K562 (cell line): Measurements from ENCODE around the gene CUEDC2. TPM values are rescaled to one million over a fixed set of nuclear protein-coding genes. Genes with fewer than 3 reads are reported as not detected.

Experiments
- ATAC-seq: fragments of 200-7000 bp; cut with Tn5 transposase; 3 replicates; pipeline ENCODE4 v1.9.1; 2020; ENCODE audit warnings: moderate library complexity
- BruUV-seq: library from RNA; stranded (reverse); fragments of 400-500 nt; replicated peaks from 2 replicates; lab custom pipeline; 2021; lab: Mats Ljungman, UMichigan
- CTCF ChIA-PET: fragments of 300-600 bp; formaldehyde crosslinking; extraction: SDS; loops from one replicate; lab custom pipeline; 2021; ENCODE audit warnings: low intra/inter-chr PET ratio; lab: Yijun Ruan, JAX
- POLR2A ChIA-PET: fragments of 300-600, 350-650 bp; sonication (Branson Sonifier 250); formaldehyde crosslinking; extraction: SDS; loops from one replicate; lab custom pipeline; 2021; ENCODE audit warnings: antibody characterized with exemption, inconsistent platforms; lab: Yijun Ruan, JAX
- DNase-seq, 4 experiments: peaks; one replicate each; pipeline versions ENCODE4 v3.0.0 to v3.0.0-alpha.2; 2011 to 2018; ENCODE audit warnings: low spot score in 3 of 4, mixed read lengths in 3 of 4; ENCODE audit errors: extremely low read depth in 1 of 4
- FAIRE-seq: peaks from 2 replicates; lab custom pipeline; 2011; peaks lifted over from hg19 to GRCh38; lab: Jason Lieb, UNC
- H2AFZ ChIP-seq: 2 replicates; pipeline ENCODE4 v1.6.0; 2011; ENCODE audit warnings: low read depth, low read length, control low read depth, inconsistent platforms
- H3K27ac ChIP-seq: fragments of 200-600 bp; 3 replicates; pipeline ENCODE4 v1.8.0; 2011; ENCODE audit warnings: low read depth, mild to moderate bottlenecking, control low read depth, inconsistent platforms, low read length, moderate library complexity, mixed read lengths; ENCODE audit errors: extremely low read depth
- H3K27me3 ChIP-seq, 2 experiments: fragments of 300-600 bp in 1 of 2; 2 replicates in 1 of 2; 3 replicates in 1 of 2; pipeline versions ENCODE4 v1.6.0 to v1.8.0; 2011; ENCODE audit warnings: inconsistent platforms in 2 of 2, low read length in 2 of 2, mild to moderate bottlenecking in 1 of 2, mixed read lengths in 1 of 2, moderate library complexity in 1 of 2; ENCODE audit not compliant: control insufficient read depth in 2 of 2, insufficient read depth in 2 of 2
- H3K36me3 ChIP-seq: fragments of 300-600 bp; 3 replicates; pipeline ENCODE4 v1.8.0; 2011; ENCODE audit warnings: mild to moderate bottlenecking, low read length, inconsistent platforms; ENCODE audit not compliant: control insufficient read depth, insufficient read depth
- H3K4me1 ChIP-seq, 2 experiments: fragments of 200-600 bp in 1 of 2; replicated peaks in 1 of 2; 2 replicates in 1 of 2; 3 replicates in 1 of 2; pipeline versions ENCODE4 v1.5.1 to v1.8.0; 2011; ENCODE audit warnings: inconsistent platforms in 2 of 2, low read length in 2 of 2, mild to moderate bottlenecking in 1 of 2, mixed read lengths in 1 of 2, moderate library complexity in 1 of 2; ENCODE audit not compliant: control insufficient read depth in 2 of 2, insufficient read depth in 2 of 2
- H3K4me2 ChIP-seq: 2 replicates; pipeline ENCODE4 v1.6.1; 2011; ENCODE audit warnings: low read length, control low read depth, inconsistent platforms, mixed read lengths; ENCODE audit not compliant: insufficient read depth
- H3K4me3 ChIP-seq: fragments of 200-600 bp; sonication (generic), shearing (Covaris generic); 2 replicates; pipeline ENCODE4 v1.5.1; 2016; ENCODE audit warnings: control low read depth, inconsistent platforms
- H3K79me2 ChIP-seq: fragments of 200-600 bp; 3 replicates; pipeline ENCODE4 v1.8.0; 2011; ENCODE audit warnings: low read length, inconsistent platforms; ENCODE audit not compliant: control insufficient read depth, insufficient read depth
- H3K9ac ChIP-seq, 2 experiments: 2 replicates each; pipeline versions ENCODE4 v1.6.0 to v1.6.1; 2011; ENCODE audit warnings: low read depth in 2 of 2, low read length in 2 of 2, control low read depth in 1 of 2, inconsistent platforms in 1 of 2, mild to moderate bottlenecking in 1 of 2, mixed read lengths in 1 of 2; ENCODE audit not compliant: insufficient read depth in 1 of 2
- H3K9me1 ChIP-seq: one replicate; pipeline ENCODE4 v1.6.0; 2011; ENCODE audit warnings: inconsistent platforms, mild to moderate bottlenecking, low read length, moderate library complexity; ENCODE audit not compliant: control insufficient read depth, insufficient read depth
- H3K9me3 ChIP-seq: replicated peaks from 2 replicates; pipeline ENCODE4 v1.5.1; 2011; ENCODE audit warnings: low read depth, low read length, inconsistent platforms; ENCODE audit not compliant: control insufficient read depth, insufficient read depth
- H4K20me1 ChIP-seq: replicated peaks from 2 replicates; pipeline ENCODE4 v1.6.1; 2011; ENCODE audit warnings: low read length, inconsistent platforms, mixed read lengths; ENCODE audit not compliant: control insufficient read depth, insufficient read depth
- FIP1L1 ChIP-seq: fragments of 200-400 bp; formaldehyde crosslinking; IDR thresholded peaks from 2 replicates; pipeline ENCODE4 v1.6.1; 2018; ENCODE audit warnings: mild to moderate bottlenecking, low read depth, low read length; ENCODE audit not compliant: poor library complexity, severe bottlenecking
- HBP1 ChIP-seq: fragments of 450-650 bp; formaldehyde crosslinking; IDR thresholded peaks from 2 replicates; pipeline ENCODE4 v1.4.0; 2022; ENCODE audit warnings: missing genetic modification characterization
- HDAC3 ChIP-seq: fragments of 450-650 bp; IDR thresholded peaks from 2 replicates; pipeline ENCODE4 v1.6.1; 2018; ENCODE audit warnings: borderline replicate concordance, mild to moderate bottlenecking, moderate library complexity; ENCODE audit not compliant: partially characterized antibody
- NFXL1 ChIP-seq: fragments of 450-650 bp; formaldehyde crosslinking; IDR thresholded peaks from 2 replicates; pipeline ENCODE4 v1.4.0; 2021; ENCODE audit warnings: mild to moderate bottlenecking
- RCOR1 ChIP-seq, 2 experiments: IDR thresholded peaks; 2 replicates each; pipeline ENCODE4 v1.6.1; 2012; ENCODE audit warnings: low read depth in 2 of 2, low read length in 2 of 2, borderline replicate concordance in 1 of 2, improper control_type of control experiment in 1 of 2
- WGBS: fragments of 100-300 bp; shearing (Covaris generic); methylation state at CpG from one replicate; pipeline ENCODE4 v1.1.6; 2016; ENCODE audit warnings: low coverage, mixed read lengths; ENCODE audit not compliant: insufficient coverage; ENCODE audit errors: missing lambda C conversion rate; 5-methylcytosine and 5-hydroxymethylcytosine counted together
- in situ Hi-C: fragments of 300-500 bp; cut with MboI; formaldehyde crosslinking; loops from 4 replicates; pipeline ENCODE4 v1.15.0; 2018; ENCODE audit warnings: inconsistent platforms, mixed read lengths
- intact Hi-C: fragments of 100-400 bp; cut with micrococcal nuclease; formaldehyde crosslinking; loops from 2 replicates; pipeline ENCODE4 v1.14.2; 2022
- polyA plus RNA-seq, 8 experiments: library from polyadenylated mRNA; depleted of rRNA in 4 of 8; stranded (reverse) in 5 of 8; unstranded in 3 of 8; fragments of >200 nt; fragmentation: Nextera tagmentation in 2 of 8; fragmentation: Illumina TruSeq in 1 of 8; extraction: Ambion mirVana in 2 of 8; extraction: Trizol in 1 of 8; gene quantifications; 2 replicates each; pipeline versions ENCODE4 v1.2.1 to v1.2.3, GENCODE V29; 2011 to 2014; ENCODE audit warnings: inconsistent platforms in 1 of 8, missing spikeins in 1 of 8
- total RNA-seq, 7 experiments: library from RNA; depleted of rRNA in 6 of 7; stranded (reverse); fragments of >200 nt in 6 of 7; fragmentation: Illumina TruSeq in 2 of 7; extraction: Trizol in 2 of 7; gene quantifications; 2 replicates each; pipeline versions ENCODE4 v1.2.1 to v1.2.3, GENCODE V29; 2011 to 2021; ENCODE audit warnings: low replicate concordance in 1 of 7

CUEDC2 gene
- total and polyA plus RNA-seq, 9 of the 15 experiments (the other 6 are each of a cell fraction or from before 2014, with no cell fraction given) = 8.5 to 48.9 (median 27.4) TPM

GRCh38 chr10:102406815-102407214, 25.6 kb downstream of the CUEDC2 start:
- POLR2A ChIA-PET = no interaction called here
- intact Hi-C loops = no loop called here
- ATAC-seq = no peak

More at GRCh38 chr10:102406815-102407214, 25.6 kb downstream of the CUEDC2 start:
- FAIRE-seq (no peak), DNase-seq (no peak)
- H3K4me2 ChIP-seq = no peak overlapping the region
- BruUV-seq = no TSS peak
- H3K9ac ChIP-seq = no peak overlapping the region
- H3K27ac ChIP-seq = no peak overlapping the region
- no peaks in the 10 kb centered on the region for H3K36me3 ChIP-seq
- H2AFZ ChIP-seq = no peak overlapping the region
- H3K9me3 ChIP-seq = no peaks in the 10 kb centered on the region
- no peaks in the 10 kb centered on the region for H4K20me1 ChIP-seq
- no peaks in the 10 kb centered on the region for H3K79me2 ChIP-seq
- no peak for TF ChIP-seq HDAC3
- no peak for TF ChIP-seq NFXL1
- no peak for TF ChIP-seq RCOR1 (IDR thresholded peaks at IDR 0.05; ENCODE audit: borderline replicate concordance in 1 of 2, low read depth in 2 of 2, low read length in 2 of 2)
- TF ChIP-seq FIP1L1 = no peak
- TF ChIP-seq HBP1 (CRISPR knock-in tag) = no peak
- CTCF ChIA-PET = no interaction called here
- H3K4me3 ChIP-seq = no peak overlapping the region
- WGBS = 67% methylated on average over 1 of the region's 2 CpGs
- peaks cover 3 to 52% of the 10 kb centered on the region in 2 experiments; a peak in 4 of 5 replicates for H3K4me1 ChIP-seq
- in situ Hi-C loops = no loop called here
- no peaks in the 10 kb centered on the region for H3K9me1 ChIP-seq
- H3K27me3 ChIP-seq = peaks cover 10 to 39% of the 10 kb centered on the region in 2 experiments; a peak in 3 of 5 replicates
